Placental epithelial cell (primary cell): Measurements from ENCODE around the gene ADM5. TPM values are rescaled to one million over a fixed set of nuclear protein-coding genes. Genes with fewer than 3 reads are reported as not detected.

Experiments used
- small RNA-seq: library from RNA; depleted of rRNA; stranded (forward); fragments of <200 nt; gene quantifications from one replicate; pipeline ENCODE3, GENCODE V24; 2012
- total RNA-seq: library from RNA; depleted of rRNA; stranded (reverse); fragments of >200 nt; gene quantifications from 2 replicates; pipeline ENCODE4 v1.2.3, GENCODE V29; 2012

The ADM5 gene
- total RNA-seq, result 0.43 and 1.2 TPM in 2 replicates

GRCh38 chr19:49689133-49690078 is at the start of gene ADM5:
Gene ADM5, plus strand, starts transcription at chr19:49689594. Its CDS starts 244 bp downstream, at chr19:49689838.

GRCh38 chr19:49640113-49640898 is 49.1 kb upstream of the ADM5 start, which contains the start of gene RRAS:
Gene RRAS, minus strand, starts transcription at chr19:49640143. Its CDS starts 45 bp downstream, at chr19:49640098.

GRCh38 chr19:49641688-49642491 is 47.5 kb upstream of the ADM5 start, which contains the start of gene SCAF1:
Gene SCAF1, plus strand, starts transcription at chr19:49642209. Its CDS starts 2,818 bp downstream, at chr19:49645027.

GRCh38 chr19:49665351-49666119 is 23.9 kb upstream of the ADM5 start, which contains the start of the genes BCL2L12 and IRF3:
Gene BCL2L12, plus strand, starts transcription at chr19:49665933. Its CDS starts 760 bp downstream, at chr19:49666693.
Gene IRF3, minus strand, starts transcription at chr19:49665857. Its CDS starts 1,019 bp downstream, at chr19:49664838.

GRCh38 chr19:49677231-49677900 is 12.0 kb upstream of the ADM5 start, which contains the start of gene PRMT1:
Gene PRMT1, plus strand, starts transcription at chr19:49677271. Its CDS starts 10 bp downstream, at chr19:49677281.

GRCh38 chr19:49690656-49691242 is 1.4 kb downstream of the ADM5 start, which contains the start of gene CPT1C:
Gene CPT1C, plus strand, starts transcription at chr19:49691116. Its CDS starts 1,137 bp downstream, at chr19:49692253.

Small RNAs within 50 kb of the gene (small RNA-seq; reads per million reads assigned to genes)
- not detected for gene MIR5088

Other genes with a start within 250 kb of the ADM5 start
- gene SLC17A7, start 248.1 kb upstream of the ADM5 start, total RNA-seq, result under 0.01 TPM in 1 of 2 replicates, not detected in the other
- 84.0 and 118 TPM in 2 replicates for gene PIH1D1, start 237.8 kb upstream of the ADM5 start, total RNA-seq
- 27.1 and 34.2 TPM in 2 replicates for gene ALDH16A1, start 236.4 kb upstream of the ADM5 start, total RNA-seq
- 0.79 TPM in 1 of 2 replicates, not detected in the other for gene FLT3LG, start 215.4 kb upstream of the ADM5 start, total RNA-seq
- 2,267 and 3,501 TPM in 2 replicates for gene RPL13A, start 202.0 kb upstream of the ADM5 start, total RNA-seq
- 2,287 and 2,633 TPM in 2 replicates for gene RPS11, start 193.2 kb upstream of the ADM5 start, total RNA-seq
- 39.7 and 108 TPM in 2 replicates for gene FCGRT, start 176.9 kb upstream of the ADM5 start, total RNA-seq
- 39.7 and 79.5 TPM in 2 replicates for gene RCN3, start 161.6 kb upstream of the ADM5 start, total RNA-seq
- gene NOSIP, start 109.0 kb upstream of the ADM5 start, total RNA-seq, result 64.0 and 72.6 TPM in 2 replicates
- 8.6 and 11.2 TPM in 2 replicates for gene PRRG2, start 108.3 kb upstream of the ADM5 start, total RNA-seq
- gene PRR12, start 98.4 kb upstream of the ADM5 start, total RNA-seq, result 4.4 and 5.9 TPM in 2 replicates
- gene RRAS, start 49.5 kb upstream of the ADM5 start, total RNA-seq, result 50.3 and 51.6 TPM in 2 replicates
- gene SCAF1, start 47.4 kb upstream of the ADM5 start, total RNA-seq, result 19.6 and 31.6 TPM in 2 replicates
- gene IRF3, start 23.7 kb upstream of the ADM5 start, total RNA-seq, result 64.0 and 64.4 TPM in 2 replicates
- 8.2 and 16.1 TPM in 2 replicates for gene BCL2L12, start 23.7 kb upstream of the ADM5 start, total RNA-seq
- 132 and 208 TPM in 2 replicates for gene PRMT1, start 12.3 kb upstream of the ADM5 start, total RNA-seq
- 1.6 and 3.1 TPM in 2 replicates for gene CPT1C, start 1.5 kb downstream of the ADM5 start, total RNA-seq
- gene TSKS, start 73.7 kb downstream of the ADM5 start, total RNA-seq, result 0.76 and 6.7 TPM in 2 replicates
- gene AP2A1, start 77.4 kb downstream of the ADM5 start, total RNA-seq, result 90.3 and 178 TPM in 2 replicates
- 23.9 and 25.5 TPM in 2 replicates for gene FUZ, start 123.7 kb downstream of the ADM5 start, total RNA-seq
- gene MED25, start 128.7 kb downstream of the ADM5 start, total RNA-seq, result 26.3 and 33.5 TPM in 2 replicates
- 114 and 134 TPM in 2 replicates for gene PTOV1, start 161.6 kb downstream of the ADM5 start, total RNA-seq
- gene PNKP, start 178.0 kb downstream of the ADM5 start, total RNA-seq, result 45.1 and 58.2 TPM in 2 replicates
- gene AKT1S1, start 187.8 kb downstream of the ADM5 start, total RNA-seq, result 20.4 and 24.7 TPM in 2 replicates
- 23.6 and 30.3 TPM in 2 replicates for gene TBC1D17, start 188.1 kb downstream of the ADM5 start, total RNA-seq
- 0.43 TPM in 1 of 2 replicates, not detected in the other for gene IL4I1, start 207.3 kb downstream of the ADM5 start, total RNA-seq
- gene ATF5, start 239.6 kb downstream of the ADM5 start, total RNA-seq, result 4.6 and 7.9 TPM in 2 replicates
- gene NUP62, start 239.9 kb downstream of the ADM5 start, total RNA-seq, result 25.5 and 40.7 TPM in 2 replicates